Activated CD8-positive, alpha-beta memory T cell treated with anti-CD3 and anti-CD28 coated beads, Interleukin-2, amount 50 U/mL, for 4 hours (primary cell): Measurements from ENCODE around the gene ESPNL.
A peak's percentile ranks its signal among the peaks of the same experiment; 100 is the strongest.
"Not testable (repeated sequence)": the region's sequence is repeated elsewhere in the genome, so short reads cannot be mapped to it uniquely, and the experiment has no call there.

ENCODE experiments used
- DNase-seq: peaks from one replicate; pipeline ENCODE4 v3.0.0-alpha.2; 2020

The ESPNL gene

GRCh38 chr2:238161291-238162051 is 61.3 kb downstream of the ESPNL start:
- DNase-seq = no peak

GRCh38 chr2:238162251-238162845 is 62.2 kb downstream of the ESPNL start:
- DNase-seq = no peak

- DNase-seq = no peak
These were observed 62.8 kb downstream of the ESPNL start for GRCh38 chr2:238162846-238163441.

- no peak for DNase-seq
These were observed 63.5 kb downstream of the ESPNL start for GRCh38 chr2:238163481-238164198.

- peak; percentile 13 for DNase-seq
These were observed 64.8 kb downstream of the ESPNL start for GRCh38 chr2:238164906-238165287.

- DNase-seq = peak; percentile 12
These were observed 65.3 kb downstream of the ESPNL start for GRCh38 chr2:238165288-238165921.

- DNase-seq = peak; percentile 14
These were observed 66.5 kb downstream of the ESPNL start for GRCh38 chr2:238166391-238167343.

GRCh38 chr2:238167344-238167715 is 67.2 kb downstream of the ESPNL start:
- no peak for DNase-seq

GRCh38 chr2:238167761-238168160 is 67.6 kb downstream of the ESPNL start:
- no peak for DNase-seq

- DNase-seq = no peak
These were observed 68.3 kb downstream of the ESPNL start for GRCh38 chr2:238168196-238169047.

- DNase-seq = no peak
These were observed 69.0 kb downstream of the ESPNL start for GRCh38 chr2:238169048-238169707.

GRCh38 chr2:238169708-238170251 is 69.6 kb downstream of the ESPNL start:
- no peak for DNase-seq

GRCh38 chr2:238170386-238171071 is 70.4 kb downstream of the ESPNL start:
- DNase-seq = no peak

- DNase-seq = not testable (repeated sequence)
These were observed 70.9 kb downstream of the ESPNL start for GRCh38 chr2:238171072-238171431.

GRCh38 chr2:238171575-238172187 is 71.5 kb downstream of the ESPNL start:
- no peak for DNase-seq

- DNase-seq = no peak
These were observed 72.3 kb downstream of the ESPNL start for GRCh38 chr2:238172439-238172838.

- no peak for DNase-seq
These were observed 73.6 kb downstream of the ESPNL start for GRCh38 chr2:238173692-238174091.

GRCh38 chr2:238174291-238174690 is 74.2 kb downstream of the ESPNL start:
- no peak for DNase-seq

GRCh38 chr2:238174701-238175100 is 74.6 kb downstream of the ESPNL start:
- DNase-seq = no peak
